ENCODE results near the gene RGL2.

GRCh38 chr6:33330736-33331135, 32.0 kb upstream of the RGL2 start:
- TF ChIP-seq EZH2phosphoT487 (IDR thresholded peaks at IDR 0.05; ENCODE audit: borderline replicate concordance, low read length) = no peak
- TF ChIP-seq CTCF (IDR thresholded peaks at IDR 0.05; ENCODE audit: low read depth, low read length, poor library complexity, severe bottlenecking) = no peak

Data from DOHH2 (cell line).